HepG2 (cell line): ENCODE measurements around the gene LMF2. TPM values are rescaled to one million over a fixed set of nuclear protein-coding genes. Genes with fewer than 3 reads are reported as not detected.
A peak's percentile ranks its signal among the peaks of the same experiment; 100 is the strongest.

Experiments
- ATAD3A ChIP-seq: sonication (generic); formaldehyde crosslinking; IDR thresholded peaks from 2 replicates; pipeline ENCODE4 v1.4.0; 2020; ENCODE audit warnings: missing genetic modification reagents
- BCL3 ChIP-seq: sonication (generic); formaldehyde crosslinking; IDR thresholded peaks from 2 replicates; pipeline ENCODE4 v1.5.1; 2020; ENCODE audit warnings: mild to moderate bottlenecking, missing genetic modification reagents, moderate library complexity
- FIP1L1 ChIP-seq: fragments of 200-400 bp; formaldehyde crosslinking; IDR thresholded peaks from 2 replicates; pipeline ENCODE4 v1.6.1; 2018; ENCODE audit warnings: low read depth, mild to moderate bottlenecking, low read length, moderate library complexity, borderline replicate concordance; ENCODE audit not compliant: insufficient read depth
- FOSL1 ChIP-seq: sonication (generic); formaldehyde crosslinking; IDR thresholded peaks from 2 replicates; pipeline ENCODE4 v1.9.0; 2021; ENCODE audit warnings: missing genetic modification reagents, borderline replicate concordance
- GMEB1 ChIP-seq: sonication (generic); formaldehyde crosslinking; IDR thresholded peaks from 2 replicates; pipeline ENCODE4 v1.5.1; 2020; ENCODE audit warnings: missing genetic modification reagents, mild to moderate bottlenecking, borderline replicate concordance
- HDAC1 ChIP-seq: sonication (generic); formaldehyde crosslinking; IDR thresholded peaks from 2 replicates; pipeline ENCODE4 v1.5.1; 2020; ENCODE audit warnings: mild to moderate bottlenecking, missing genetic modification reagents
- HNRNPUL1 ChIP-seq: fragments of 200-400 bp; formaldehyde crosslinking; IDR thresholded peaks from 2 replicates; pipeline ENCODE4 v1.6.1; 2017; ENCODE audit warnings: low read depth, mild to moderate bottlenecking, low read length, moderate library complexity
- HOXD1 ChIP-seq: sonication (generic); formaldehyde crosslinking; IDR thresholded peaks from 2 replicates; pipeline ENCODE4 v1.5.0; 2020; ENCODE audit warnings: missing genetic modification reagents
- PRPF4 ChIP-seq: fragments of 200-400 bp; formaldehyde crosslinking; IDR thresholded peaks from 2 replicates; pipeline ENCODE4 v1.6.1; 2016; ENCODE audit warnings: low read length, low read depth; ENCODE audit not compliant: poor library complexity, severe bottlenecking
- RFXAP ChIP-seq: sonication (generic); formaldehyde crosslinking; IDR thresholded peaks from 2 replicates; pipeline ENCODE4 v1.4.0; 2020; ENCODE audit warnings: missing genetic modification reagents, borderline replicate concordance
- SMARCC2 ChIP-seq: fragments of 450-650 bp; IDR thresholded peaks from 2 replicates; pipeline ENCODE4 v1.6.1; 2017; ENCODE audit warnings: antibody characterized with exemption, mild to moderate bottlenecking
- UBTF ChIP-seq: sonication (generic); formaldehyde crosslinking; IDR thresholded peaks from 2 replicates; pipeline ENCODE4 v1.4.0; 2020; ENCODE audit warnings: mild to moderate bottlenecking, missing genetic modification reagents
- XRCC5 ChIP-seq: fragments of 200-400 bp; formaldehyde crosslinking; optimal IDR thresholded peaks from 2 replicates; pipeline ENCODE3; 2017; ENCODE audit warnings: mild to moderate bottlenecking, low read length
- ZNF230 ChIP-seq: sonication (generic); formaldehyde crosslinking; IDR thresholded peaks from 2 replicates; pipeline ENCODE4 v1.4.0; 2020; ENCODE audit warnings: mild to moderate bottlenecking, missing genetic modification reagents
- ZNF281 ChIP-seq: sonication (generic); formaldehyde crosslinking; IDR thresholded peaks from 2 replicates; pipeline ENCODE4 v1.4.0; 2020; ENCODE audit warnings: missing genetic modification reagents, borderline replicate concordance
- ZNF296 ChIP-seq: sonication (generic); formaldehyde crosslinking; conservative IDR thresholded peaks from 2 replicates; pipeline ENCODE4 v1.5.0; 2020; ENCODE audit warnings: mild to moderate bottlenecking, missing genetic modification reagents
- ZNF430 ChIP-seq: sonication (generic); formaldehyde crosslinking; IDR thresholded peaks from 2 replicates; pipeline ENCODE4 v1.9.0; 2021; ENCODE audit warnings: mild to moderate bottlenecking, missing genetic modification reagents
- ZNF564 ChIP-seq: sonication (generic); formaldehyde crosslinking; IDR thresholded peaks from 2 replicates; pipeline ENCODE4 v1.8.1; 2023; ENCODE audit warnings: mild to moderate bottlenecking, missing genetic modification reagents
- ZNF891 ChIP-seq: sonication (generic); formaldehyde crosslinking; IDR thresholded peaks from 2 replicates; pipeline ENCODE4 v1.5.0; 2020; ENCODE audit warnings: mild to moderate bottlenecking, missing genetic modification reagents
- polyA plus RNA-seq, 8 experiments: library from polyadenylated mRNA; depleted of rRNA in 3 of 8; stranded (reverse) in 7 of 8; unstranded in 1 of 8; fragments of >200 nt; fragmentation: Illumina TruSeq in 4 of 8; extraction: Trizol in 4 of 8; gene quantifications; 2 replicates each; pipeline versions ENCODE4 v1.2.1 to v1.2.3, GENCODE V29; 2011 to 2016; ENCODE audit warnings: low read depth in 4 of 8, missing spikeins in 1 of 8, mixed read lengths in 1 of 8; ENCODE audit not compliant: insufficient read depth in 1 of 8
- total RNA-seq, 5 experiments: library from RNA; depleted of rRNA; stranded (reverse); fragments of >200 nt; fragmentation: Illumina TruSeq; extraction: Trizol; gene quantifications; 2 replicates each; pipeline ENCODE4 v1.2.3, GENCODE V29; 2016; ENCODE audit warnings: low read depth in 1 of 5

Gene LMF2
- total and polyA plus RNA-seq, 2 of the 13 experiments (the other 11 are each of a cell fraction or from before 2014, with no cell fraction given), result 23.3 to 30.6 TPM

DNA sequence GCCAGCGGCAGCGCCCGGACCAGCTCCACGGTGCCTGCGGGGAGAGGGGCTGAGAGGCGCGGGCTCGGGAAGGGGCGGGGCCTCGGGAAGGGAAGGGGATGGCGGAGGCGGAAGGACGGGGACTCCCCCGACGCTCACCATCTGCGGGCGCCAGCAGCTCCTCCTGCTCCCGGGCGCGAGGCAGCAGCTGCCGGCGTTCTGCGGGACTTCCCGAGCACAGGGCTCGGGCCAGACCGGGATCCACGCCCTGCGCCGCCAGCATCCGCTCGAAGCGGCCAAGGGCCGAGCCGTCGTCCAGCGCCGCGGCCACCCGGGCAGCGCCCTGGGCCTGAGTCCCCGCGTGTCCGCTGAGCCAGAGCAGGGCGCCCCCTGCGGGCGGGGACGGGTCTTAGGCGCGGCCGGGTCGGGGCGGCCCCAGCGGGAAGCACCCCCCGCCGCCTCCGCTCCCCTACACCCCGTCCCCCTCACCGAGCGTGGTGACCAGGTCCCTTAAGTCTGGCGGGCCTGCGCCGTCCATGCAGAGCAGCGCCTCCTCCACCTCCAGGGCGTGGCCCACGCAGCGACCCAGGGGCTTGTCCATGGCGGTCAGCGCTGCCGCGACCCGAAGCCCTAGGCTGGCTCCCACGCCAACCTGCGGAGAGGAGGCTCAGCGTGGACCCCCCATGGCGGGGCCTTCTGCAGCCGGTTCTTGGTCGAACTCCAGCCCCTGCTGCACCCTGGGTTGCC is 18.8 kb upstream of the LMF2 start (continued):
- TF ChIP-seq ATAD3A (CRISPR knock-in tag), result 0 out of 2 replicates have a peak, but pooled peaks have one; percentile 42
- no peak for TF ChIP-seq FIP1L1
- no peak for TF ChIP-seq HNRNPUL1
- no peak for TF ChIP-seq ZNF891
- TF ChIP-seq SMARCC2, result no peak
- 0 out of 2 replicates have a peak, but pooled peaks have one; percentile 30 for TF ChIP-seq BCL3 (CRISPR knock-in tag)
- TF ChIP-seq FOSL1, result no peak
- TF ChIP-seq ZNF430, result no peak
- peak; percentile 40; the same call in 1 of the 2 replicates for TF ChIP-seq RFXAP (CRISPR knock-in tag)
- no peak for TF ChIP-seq ZNF281 (CRISPR knock-in tag)
- peak; percentile 22; the same call in 1 of the 2 replicates for TF ChIP-seq UBTF (CRISPR knock-in tag)
- peak; percentile 68; the same call in 1 of the 2 replicates for TF ChIP-seq ZNF564
- no peak for TF ChIP-seq ZNF230
- no peak for TF ChIP-seq XRCC5
- peak; percentile 15; the same call in 1 of the 2 replicates for TF ChIP-seq HOXD1 (CRISPR knock-in tag)
- no peak for TF ChIP-seq GMEB1 (CRISPR knock-in tag)
- TF ChIP-seq HDAC1 (CRISPR knock-in tag), result peak; percentile 16; the same call in 1 of the 2 replicates
- TF ChIP-seq PRPF4, result no peak
- no peak for TF ChIP-seq ZNF296 (CRISPR knock-in tag)
